ENCODE results near the gene CRHR1. TPM values are rescaled to one million over a fixed set of nuclear protein-coding genes. Genes with fewer than 3 reads are reported as not detected.
"Not testable (repeated sequence)": the region's sequence is repeated elsewhere in the genome, so short reads cannot be mapped to it uniquely, and the experiment has no call there.

Gene CRHR1
- 0.26 TPM for polyA plus RNA-seq (2013, experiment 1 of 2)
- 0.15 TPM for polyA plus RNA-seq (2013, experiment 2 of 2)

- peak within 1 kb of the TSS; percentile 44 for H3K4me3 ChIP-seq (ENCODE audit: extremely low read depth, insufficient read depth, low read length, poor library complexity, severe bottlenecking)
Measured at GRCh38 chr17:45784293-45784740, at the start of gene CRHR1. Gene CRHR1 (plus strand): TSS chr17:45784320. CDS start chr17:45784545, 225 bp downstream.

GRCh38 chr17:45734598-45734997, 49.5 kb upstream of the CRHR1 start:
- peaks cover 13% of the 10 kb centered on the region for H3K9me3 ChIP-seq (ENCODE audit: control insufficient read depth, low read length)
- H3K4me3 ChIP-seq (ENCODE audit: extremely low read depth, insufficient read depth, low read length, poor library complexity, severe bottlenecking), result no peak overlapping the region
- H3K36me3 ChIP-seq (ENCODE audit: control insufficient read depth, insufficient read depth, low read length), result no peaks in the 10 kb centered on the region
- H3K4me1 ChIP-seq (ENCODE audit: control insufficient read depth, insufficient read depth, low read length, poor library complexity, severe bottlenecking), result no peaks in the 10 kb centered on the region
- WGBS, 2 experiments (ENCODE audit: insufficient coverage in 2 of 2), result 78 to 80% methylated on average over 2 of the region's 3 CpGs
- no peak overlapping the region for H3K27ac ChIP-seq (ENCODE audit: low read depth, low read length, severe bottlenecking)

More at GRCh38 chr17:45784293-45784740, at the start of gene CRHR1:
- H3K9me3 ChIP-seq (ENCODE audit: control insufficient read depth, low read length), result no peaks in the 10 kb centered on the region
- 0 to 3% methylated on average over 24 to 42 of the region's 56 CpGs for WGBS, 2 experiments (ENCODE audit: insufficient coverage in 2 of 2)
- no peaks in the 10 kb centered on the region for H3K4me1 ChIP-seq (ENCODE audit: control insufficient read depth, insufficient read depth, low read length, poor library complexity, severe bottlenecking)
- H3K36me3 ChIP-seq (ENCODE audit: control insufficient read depth, insufficient read depth, low read length), result no peaks in the 10 kb centered on the region
- no peak within 1 kb of the TSS for H3K27ac ChIP-seq (ENCODE audit: low read depth, low read length, severe bottlenecking)

- no peaks in the 10 kb centered on the region for H3K36me3 ChIP-seq (ENCODE audit: control insufficient read depth, insufficient read depth, low read length)
- 0% methylated on average over 1 of the region's 1 CpG for WGBS, 2 experiments (ENCODE audit: insufficient coverage in 2 of 2)
Measured at GRCh38 chr17:45735488-45735887, 48.6 kb upstream of the CRHR1 start.

GRCh38 chr17:45739786-45740185, 44.3 kb upstream of the CRHR1 start:
- 100% methylated on average over 2 of the region's 2 CpGs; no CpG with 5 or more reads in 1 of the 2 experiments for WGBS, 2 experiments (ENCODE audit: insufficient coverage in 2 of 2)
- no peaks in the 10 kb centered on the region for H3K9me3 ChIP-seq (ENCODE audit: control insufficient read depth, low read length)
- no peaks in the 10 kb centered on the region for H3K4me1 ChIP-seq (ENCODE audit: control insufficient read depth, insufficient read depth, low read length, poor library complexity, severe bottlenecking)
- H3K36me3 ChIP-seq (ENCODE audit: control insufficient read depth, insufficient read depth, low read length), result no peaks in the 10 kb centered on the region
- no peak overlapping the region for H3K4me3 ChIP-seq (ENCODE audit: extremely low read depth, insufficient read depth, low read length, poor library complexity, severe bottlenecking)
- H3K27ac ChIP-seq (ENCODE audit: low read depth, low read length, severe bottlenecking), result no peak overlapping the region

More at GRCh38 chr17:45735488-45735887, 48.6 kb upstream of the CRHR1 start:
- H3K9me3 ChIP-seq (ENCODE audit: control insufficient read depth, low read length), result peaks cover 13% of the 10 kb centered on the region
- H3K4me3 ChIP-seq (ENCODE audit: extremely low read depth, insufficient read depth, low read length, poor library complexity, severe bottlenecking), result no peak overlapping the region
- H3K4me1 ChIP-seq (ENCODE audit: control insufficient read depth, insufficient read depth, low read length, poor library complexity, severe bottlenecking), result no peaks in the 10 kb centered on the region
- no peak overlapping the region for H3K27ac ChIP-seq (ENCODE audit: low read depth, low read length, severe bottlenecking)

GRCh38 chr17:45740553-45741330, 43.4 kb upstream of the CRHR1 start:
- no peaks in the 10 kb centered on the region for H3K4me1 ChIP-seq (ENCODE audit: control insufficient read depth, insufficient read depth, low read length, poor library complexity, severe bottlenecking)
- H3K9me3 ChIP-seq (ENCODE audit: control insufficient read depth, low read length), result no peaks in the 10 kb centered on the region
- WGBS, 2 experiments (ENCODE audit: insufficient coverage in 2 of 2), result 46 to 80% methylated on average over 1 to 3 of the region's 5 CpGs
- no peak overlapping the region for H3K4me3 ChIP-seq (ENCODE audit: extremely low read depth, insufficient read depth, low read length, poor library complexity, severe bottlenecking)
- H3K27ac ChIP-seq (ENCODE audit: low read depth, low read length, severe bottlenecking), result no peak overlapping the region
- H3K36me3 ChIP-seq (ENCODE audit: control insufficient read depth, insufficient read depth, low read length), result no peaks in the 10 kb centered on the region

GRCh38 chr17:45742251-45742650, 41.9 kb upstream of the CRHR1 start:
- no peaks in the 10 kb centered on the region for H3K9me3 ChIP-seq (ENCODE audit: control insufficient read depth, low read length)
- H3K27ac ChIP-seq (ENCODE audit: low read depth, low read length, severe bottlenecking), result no peak overlapping the region
- no peaks in the 10 kb centered on the region for H3K4me1 ChIP-seq (ENCODE audit: control insufficient read depth, insufficient read depth, low read length, poor library complexity, severe bottlenecking)
- H3K36me3 ChIP-seq (ENCODE audit: control insufficient read depth, insufficient read depth, low read length), result no peaks in the 10 kb centered on the region
- WGBS, 2 experiments (ENCODE audit: insufficient coverage in 2 of 2), result 100% methylated on average over 1 of the region's 1 CpG
- no peak overlapping the region for H3K4me3 ChIP-seq (ENCODE audit: extremely low read depth, insufficient read depth, low read length, poor library complexity, severe bottlenecking)

- H3K4me1 ChIP-seq (ENCODE audit: control insufficient read depth, insufficient read depth, low read length, poor library complexity, severe bottlenecking), result no peaks in the 10 kb centered on the region
- H3K27ac ChIP-seq (ENCODE audit: low read depth, low read length, severe bottlenecking), result no peak overlapping the region
- WGBS, 2 experiments (ENCODE audit: insufficient coverage in 2 of 2), result 77 to 80% methylated on average over 4 of the region's 4 CpGs
- no peaks in the 10 kb centered on the region for H3K36me3 ChIP-seq (ENCODE audit: control insufficient read depth, insufficient read depth, low read length)
- H3K4me3 ChIP-seq (ENCODE audit: extremely low read depth, insufficient read depth, low read length, poor library complexity, severe bottlenecking), result no peak overlapping the region
- H3K9me3 ChIP-seq (ENCODE audit: control insufficient read depth, low read length), result no peaks in the 10 kb centered on the region
Measured at GRCh38 chr17:45743626-45744326, 40.3 kb upstream of the CRHR1 start.

GRCh38 chr17:45744826-45745225, 39.3 kb upstream of the CRHR1 start:
- not testable (repeated sequence) for H3K36me3 ChIP-seq (ENCODE audit: control insufficient read depth, insufficient read depth, low read length); H3K9me3 ChIP-seq (ENCODE audit: control insufficient read depth, low read length); H3K27ac ChIP-seq (ENCODE audit: low read depth, low read length, severe bottlenecking); H3K4me3 ChIP-seq (ENCODE audit: extremely low read depth, insufficient read depth, low read length, poor library complexity, severe bottlenecking); H3K4me1 ChIP-seq (ENCODE audit: control insufficient read depth, insufficient read depth, low read length, poor library complexity, severe bottlenecking)
- 87 to 91% methylated on average over 3 to 4 of the region's 4 CpGs for WGBS, 2 experiments (ENCODE audit: insufficient coverage in 2 of 2)

GRCh38 chr17:45745601-45746494, 38.3 kb upstream of the CRHR1 start:
- Histone ChIP-seq H3K27ac (ENCODE audit: low read depth, low read length, severe bottlenecking) (no peak overlapping the region), H3K9me3 (ENCODE audit: control insufficient read depth, low read length) (no peaks in the 10 kb centered on the region), H3K4me3 (ENCODE audit: extremely low read depth, insufficient read depth, low read length, poor library complexity, severe bottlenecking) (no peak overlapping the region), H3K36me3 (ENCODE audit: control insufficient read depth, insufficient read depth, low read length) (no peaks in the 10 kb centered on the region), H3K4me1 (ENCODE audit: control insufficient read depth, insufficient read depth, low read length, poor library complexity, severe bottlenecking) (no peaks in the 10 kb centered on the region)
- 47 to 57% methylated on average over 8 to 10 of the region's 11 CpGs for WGBS, 2 experiments (ENCODE audit: insufficient coverage in 2 of 2)

GRCh38 chr17:45747911-45748310, 36.2 kb upstream of the CRHR1 start:
- no peaks in the 10 kb centered on the region for H3K4me1 ChIP-seq (ENCODE audit: control insufficient read depth, insufficient read depth, low read length, poor library complexity, severe bottlenecking)
- no peak overlapping the region for H3K27ac ChIP-seq (ENCODE audit: low read depth, low read length, severe bottlenecking)
- no peak overlapping the region for H3K4me3 ChIP-seq (ENCODE audit: extremely low read depth, insufficient read depth, low read length, poor library complexity, severe bottlenecking)
- 74 to 87% methylated on average over 4 to 6 of the region's 6 CpGs for WGBS, 2 experiments (ENCODE audit: insufficient coverage in 2 of 2)
- H3K36me3 ChIP-seq (ENCODE audit: control insufficient read depth, insufficient read depth, low read length), result no peaks in the 10 kb centered on the region
- no peaks in the 10 kb centered on the region for H3K9me3 ChIP-seq (ENCODE audit: control insufficient read depth, low read length)
